ENCODE data around the gene RAB35. TPM values are rescaled to one million over a fixed set of nuclear protein-coding genes. Genes with fewer than 3 reads are reported as not detected.

The RAB35 gene
- total RNA-seq, 1 donor = 25.0 TPM

GRCh38 chr12:120144215-120144614 is 27.7 kb upstream of the RAB35 start:
- Histone ChIP-seq H3K9me3 (ENCODE audit: low read depth, low read length) (no peaks in the 10 kb centered on the region), H4K20me1 (ENCODE audit: insufficient read depth, low read length) (peaks cover 8% of the 10 kb centered on the region), H3K36me3 (ENCODE audit: insufficient read depth, low read length) (peaks cover 95% of the 10 kb centered on the region), H3K79me2 (ENCODE audit: insufficient read depth, low read length) (peaks cover 5% of the 10 kb centered on the region), H3K27me3 (ENCODE audit: insufficient read depth, low read length) (no peaks in the 10 kb centered on the region), H2AFZ (ENCODE audit: low read length) (no peak overlapping the region), H3K4me3 (ENCODE audit: insufficient read depth, low read length) (no peak overlapping the region), H3K27ac (ENCODE audit: low read depth, low read length) (no peak overlapping the region), H3K4me2 (ENCODE audit: insufficient read depth, low read length) (no peak overlapping the region), H3K4me1 (ENCODE audit: insufficient read depth, low read length) (no peaks in the 10 kb centered on the region)
- peak; percentile 80 for DNase-seq (ENCODE audit: insufficient read length, low spot score, missing footprints)
- TF ChIP-seq, protein P1, sequence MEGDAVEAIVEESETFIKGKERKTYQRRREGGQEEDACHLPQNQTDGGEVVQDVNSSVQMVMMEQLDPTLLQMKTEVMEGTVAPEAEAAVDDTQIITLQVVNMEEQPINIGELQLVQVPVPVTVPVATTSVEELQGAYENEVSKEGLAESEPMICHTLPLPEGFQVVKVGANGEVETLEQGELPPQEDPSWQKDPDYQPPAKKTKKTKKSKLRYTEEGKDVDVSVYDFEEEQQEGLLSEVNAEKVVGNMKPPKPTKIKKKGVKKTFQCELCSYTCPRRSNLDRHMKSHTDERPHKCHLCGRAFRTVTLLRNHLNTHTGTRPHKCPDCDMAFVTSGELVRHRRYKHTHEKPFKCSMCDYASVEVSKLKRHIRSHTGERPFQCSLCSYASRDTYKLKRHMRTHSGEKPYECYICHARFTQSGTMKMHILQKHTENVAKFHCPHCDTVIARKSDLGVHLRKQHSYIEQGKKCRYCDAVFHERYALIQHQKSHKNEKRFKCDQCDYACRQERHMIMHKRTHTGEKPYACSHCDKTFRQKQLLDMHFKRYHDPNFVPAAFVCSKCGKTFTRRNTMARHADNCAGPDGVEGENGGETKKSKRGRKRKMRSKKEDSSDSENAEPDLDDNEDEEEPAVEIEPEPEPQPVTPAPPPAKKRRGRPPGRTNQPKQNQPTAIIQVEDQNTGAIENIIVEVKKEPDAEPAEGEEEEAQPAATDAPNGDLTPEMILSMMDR (IDR thresholded peaks at IDR 0.05; ENCODE audit: extremely low read depth, low read depth, low read length) = no peak

DNA sequence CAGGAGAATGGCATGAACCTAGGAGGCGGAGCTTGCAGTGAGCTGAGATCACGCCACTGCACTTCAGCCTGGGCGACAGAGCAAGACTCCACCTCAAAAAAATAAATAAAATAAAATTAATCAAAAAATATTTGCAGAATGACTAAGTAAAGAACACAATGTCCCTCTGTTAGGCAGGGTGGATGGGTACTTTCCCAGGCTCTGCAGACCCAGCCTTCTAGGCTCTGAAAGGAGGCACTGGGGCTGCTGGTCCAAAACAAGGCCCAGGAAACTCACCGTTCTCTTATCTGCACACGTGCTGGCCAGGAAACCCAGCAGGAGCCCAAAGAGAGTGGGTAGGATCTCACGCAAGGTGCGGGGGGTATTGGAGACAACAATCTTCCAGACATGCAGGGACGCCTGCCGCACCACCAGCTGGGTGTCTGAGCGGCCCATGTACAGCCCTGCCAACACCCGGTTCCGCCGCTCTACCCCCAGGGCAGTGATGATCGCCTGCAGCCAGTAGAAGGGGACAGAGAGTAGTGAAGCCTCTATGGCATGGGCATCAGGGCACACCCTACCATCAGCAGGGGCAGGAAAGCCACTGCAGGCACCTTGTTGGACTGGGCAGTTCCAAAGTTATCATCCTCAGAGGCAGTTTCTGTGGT is 25.8 kb upstream of the RAB35 start:
- H2AFZ ChIP-seq (ENCODE audit: low read length) = no peak overlapping the region
- H3K36me3 ChIP-seq (ENCODE audit: insufficient read depth, low read length) = peaks cover 92% of the 10 kb centered on the region
- H3K27ac ChIP-seq (ENCODE audit: low read depth, low read length) = no peak overlapping the region
- no peak overlapping the region for H3K4me2 ChIP-seq (ENCODE audit: insufficient read depth, low read length)
- no peaks in the 10 kb centered on the region for H3K27me3 ChIP-seq (ENCODE audit: insufficient read depth, low read length)
- TF ChIP-seq, protein P1 (IDR thresholded peaks at IDR 0.05; ENCODE audit: extremely low read depth, low read depth, low read length) = no peak
- H3K4me3 ChIP-seq (ENCODE audit: insufficient read depth, low read length) = no peak overlapping the region
- no peaks in the 10 kb centered on the region for H3K9me3 ChIP-seq (ENCODE audit: low read depth, low read length)
- H3K79me2 ChIP-seq (ENCODE audit: insufficient read depth, low read length) = peaks cover 5% of the 10 kb centered on the region
- H4K20me1 ChIP-seq (ENCODE audit: insufficient read depth, low read length) = peaks cover 10% of the 10 kb centered on the region
- peak; percentile 58 for DNase-seq (ENCODE audit: insufficient read length, low spot score, missing footprints)
- H3K4me1 ChIP-seq (ENCODE audit: insufficient read depth, low read length) = no peaks in the 10 kb centered on the region

GRCh38 chr12:120141336-120141735 is 24.8 kb upstream of the RAB35 start:
- H3K79me2 ChIP-seq (ENCODE audit: insufficient read depth, low read length) = peaks cover 5% of the 10 kb centered on the region
- peaks cover 5% of the 10 kb centered on the region for H4K20me1 ChIP-seq (ENCODE audit: insufficient read depth, low read length)
- H3K27ac ChIP-seq (ENCODE audit: low read depth, low read length) = no peak overlapping the region
- DNase-seq (ENCODE audit: insufficient read length, low spot score, missing footprints) = peak; percentile 22
- no peak overlapping the region for H3K4me3 ChIP-seq (ENCODE audit: insufficient read depth, low read length)
- no peak overlapping the region for H3K4me2 ChIP-seq (ENCODE audit: insufficient read depth, low read length)
- H3K27me3 ChIP-seq (ENCODE audit: insufficient read depth, low read length) = no peaks in the 10 kb centered on the region
- H3K4me1 ChIP-seq (ENCODE audit: insufficient read depth, low read length) = no peaks in the 10 kb centered on the region
- TF ChIP-seq, protein P1 (IDR thresholded peaks at IDR 0.05; ENCODE audit: extremely low read depth, low read depth, low read length) = no peak
- no peaks in the 10 kb centered on the region for H3K9me3 ChIP-seq (ENCODE audit: low read depth, low read length)
- H2AFZ ChIP-seq (ENCODE audit: low read length) = no peak overlapping the region
- peaks cover 92% of the 10 kb centered on the region for H3K36me3 ChIP-seq (ENCODE audit: insufficient read depth, low read length)

DNA sequence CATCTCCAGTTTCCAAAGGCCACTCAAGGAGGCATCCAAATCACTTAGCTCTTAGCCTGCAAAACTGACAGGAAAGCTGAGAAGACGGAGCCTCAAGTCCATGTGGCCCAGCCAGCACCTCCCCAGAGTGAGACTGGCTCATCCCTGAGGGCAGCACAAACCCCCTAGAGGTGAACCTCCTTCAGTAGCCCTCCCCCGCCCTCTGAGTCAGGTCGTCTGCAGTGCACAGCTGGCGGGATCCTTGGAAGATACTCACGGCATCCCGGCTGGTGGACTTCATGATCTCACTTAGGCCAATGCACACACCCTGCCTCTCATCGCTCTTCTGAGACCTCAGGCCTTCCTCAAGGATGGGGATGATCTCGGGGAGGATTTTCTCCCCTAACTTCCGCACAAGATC is 24.1 kb upstream of the RAB35 start:
- TF ChIP-seq, protein P1 (IDR thresholded peaks at IDR 0.05; ENCODE audit: extremely low read depth, low read depth, low read length) = no peak
- no peaks in the 10 kb centered on the region for H3K4me1 ChIP-seq (ENCODE audit: insufficient read depth, low read length)
- DNase-seq (ENCODE audit: insufficient read length, low spot score, missing footprints) = peak; percentile 73
- H3K36me3 ChIP-seq (ENCODE audit: insufficient read depth, low read length) = peaks cover 92% of the 10 kb centered on the region
- H3K79me2 ChIP-seq (ENCODE audit: insufficient read depth, low read length) = peaks cover 5% of the 10 kb centered on the region
- H4K20me1 ChIP-seq (ENCODE audit: insufficient read depth, low read length) = peaks cover 5% of the 10 kb centered on the region
- no peaks in the 10 kb centered on the region for H3K9me3 ChIP-seq (ENCODE audit: low read depth, low read length)
- no peaks in the 10 kb centered on the region for H3K27me3 ChIP-seq (ENCODE audit: insufficient read depth, low read length)
- no peak overlapping the region for H3K27ac ChIP-seq (ENCODE audit: low read depth, low read length)
- H3K4me2 ChIP-seq (ENCODE audit: insufficient read depth, low read length) = no peak overlapping the region
- H3K4me3 ChIP-seq (ENCODE audit: insufficient read depth, low read length) = no peak overlapping the region
- H2AFZ ChIP-seq (ENCODE audit: low read length) = no peak overlapping the region
